Body of pancreas (tissue), 4 donors: ENCODE measurements around the gene NUP93.

Experiments
- CTCF ChIP-seq, 7 experiments: fragments of 450-650 bp in 4 of 7; fragments of 200-600 bp in 3 of 7; sonication (generic) in 3 of 7; IDR thresholded peaks; one replicate each; pipeline ENCODE4 v1.5.1; 2016 to 2019; ENCODE audit warnings: antibody characterized with exemption in 7 of 7
- POLR2A ChIP-seq, 3 donors: fragments of 450-650 bp; IDR thresholded peaks; one replicate each; pipeline ENCODE4 v1.6.1; 2016; ENCODE audit warnings: antibody characterized with exemption in 3 of 3, mild to moderate bottlenecking in 2 of 3

GRCh38 chr16:56842133-56842532 lies 112.2 kb downstream of the NUP93 start:
- no peak for TF ChIP-seq CTCF (IDR thresholded peaks at IDR 0.05)
- TF ChIP-seq POLR2A (IDR thresholded peaks at IDR 0.05), result no peak
